ENCODE measurements around the gene HSD17B10.

The HSD17B10 gene

GRCh38 chrX:53433651-53434639, at the start of gene HSD17B10:
Gene HSD17B10, minus strand, starts transcription at chrX:53434370. Its CDS starts 25 bp downstream, at chrX:53434345.
- peak within 1 kb of the TSS; percentile 89 for H3K9ac ChIP-seq (ENCODE audit: low read length)
- H3F3A ChIP-seq (ENCODE audit: insufficient read depth), result peaks cover 2% of the 10 kb centered on the region; the same call in 1 of the 2 replicates
- H2AFZ ChIP-seq (ENCODE audit: low read depth, low read length, severe bottlenecking), result peak within 1 kb of the TSS; percentile 83
- TF ChIP-seq EZH2phosphoT487 (conservative IDR thresholded peaks at IDR 0.05; ENCODE audit: low read length) (no peak), CTCF (IDR thresholded peaks at IDR 0.05; ENCODE audit: insufficient read depth, low read length, poor library complexity, severe bottlenecking) (no peak)
- H3K9me3 ChIP-seq (ENCODE audit: insufficient read depth, low read length), result no peaks in the 10 kb centered on the region
- H3K27me3 ChIP-seq (ENCODE audit: low read length), result no peaks in the 10 kb centered on the region
- peak within 1 kb of the TSS; percentile 87 for H3K4me3 ChIP-seq (ENCODE audit: insufficient read depth, low read length, poor library complexity, severe bottlenecking)
- peak within 1 kb of the TSS; percentile 82 for H3K4me2 ChIP-seq (ENCODE audit: low read depth, low read length, poor library complexity, severe bottlenecking)
- no peaks in the 10 kb centered on the region for H4K20me1 ChIP-seq (ENCODE audit: low read depth, low read length)
- H3K79me2 ChIP-seq (ENCODE audit: insufficient read depth, low read length), result peaks cover 10% of the 10 kb centered on the region
- H3K27ac ChIP-seq (ENCODE audit: low read depth, low read length), result 0 out of 2 replicates have a peak within 1 kb of the TSS, but pooled peaks have one; percentile 3
- no peaks in the 10 kb centered on the region for H3K9me2 ChIP-seq (replicated peaks; ENCODE audit: insufficient read depth, low read length)
- H3K36me3 ChIP-seq (ENCODE audit: low read length), result no peaks in the 10 kb centered on the region

- Histone ChIP-seq H3K4me3 (ENCODE audit: insufficient read depth, low read length, poor library complexity, severe bottlenecking) (no peak overlapping the region), H3K79me2 (ENCODE audit: insufficient read depth, low read length) (no peaks in the 10 kb centered on the region), H3K27ac (ENCODE audit: low read depth, low read length) (no peak overlapping the region), H3K27me3 (ENCODE audit: low read length) (no peaks in the 10 kb centered on the region), H2AFZ (ENCODE audit: low read depth, low read length, severe bottlenecking) (no peak overlapping the region), H3K9me3 (ENCODE audit: insufficient read depth, low read length) (no peaks in the 10 kb centered on the region), H3F3A (ENCODE audit: insufficient read depth) (no peaks in the 10 kb centered on the region), H3K9me2 (replicated peaks; ENCODE audit: insufficient read depth, low read length) (no peaks in the 10 kb centered on the region), H3K36me3 (ENCODE audit: low read length) (no peaks in the 10 kb centered on the region), H4K20me1 (ENCODE audit: low read depth, low read length) (no peaks in the 10 kb centered on the region), H3K4me2 (ENCODE audit: low read depth, low read length, poor library complexity, severe bottlenecking) (no peak overlapping the region), H3K9ac (ENCODE audit: low read length) (no peak overlapping the region)
- TF ChIP-seq EZH2phosphoT487 (conservative IDR thresholded peaks at IDR 0.05; ENCODE audit: low read length) (no peak), CTCF (IDR thresholded peaks at IDR 0.05; ENCODE audit: insufficient read depth, low read length, poor library complexity, severe bottlenecking) (no peak)
Measured at GRCh38 chrX:53483416-53483815, 49.2 kb upstream of the HSD17B10 start.

GRCh38 chrX:53481816-53482465, 47.8 kb upstream of the HSD17B10 start:
- H3K9ac ChIP-seq (ENCODE audit: low read length), result no peak overlapping the region
- H3K36me3 ChIP-seq (ENCODE audit: low read length), result no peaks in the 10 kb centered on the region
- no peaks in the 10 kb centered on the region for H4K20me1 ChIP-seq (ENCODE audit: low read depth, low read length)
- no peak overlapping the region for H3K4me2 ChIP-seq (ENCODE audit: low read depth, low read length, poor library complexity, severe bottlenecking)
- H3K27ac ChIP-seq (ENCODE audit: low read depth, low read length), result no peak overlapping the region
- no peak overlapping the region for H3K4me3 ChIP-seq (ENCODE audit: insufficient read depth, low read length, poor library complexity, severe bottlenecking)
- H3K79me2 ChIP-seq (ENCODE audit: insufficient read depth, low read length), result no peaks in the 10 kb centered on the region
- H2AFZ ChIP-seq (ENCODE audit: low read depth, low read length, severe bottlenecking), result no peak overlapping the region
- no peaks in the 10 kb centered on the region for H3K9me3 ChIP-seq (ENCODE audit: insufficient read depth, low read length)
- no peaks in the 10 kb centered on the region for H3K9me2 ChIP-seq (replicated peaks; ENCODE audit: insufficient read depth, low read length)
- H3F3A ChIP-seq (ENCODE audit: insufficient read depth), result no peaks in the 10 kb centered on the region
- TF ChIP-seq EZH2phosphoT487 (conservative IDR thresholded peaks at IDR 0.05; ENCODE audit: low read length) (no peak), CTCF (IDR thresholded peaks at IDR 0.05; ENCODE audit: insufficient read depth, low read length, poor library complexity, severe bottlenecking) (peak; percentile 41)
- no peaks in the 10 kb centered on the region for H3K27me3 ChIP-seq (ENCODE audit: low read length)

Measured in SU-DHL-6 (cell line).